Mucosa of descending colon (tissue), 3 donors: ENCODE measurements around the gene FAM217A. TPM values are rescaled to one million over a fixed set of nuclear protein-coding genes. Genes with fewer than 3 reads are reported as not detected.

ENCODE experiments used
- ATAC-seq: fragments of 200-7000 bp; cut with Tn5 transposase; one replicate; pipeline ENCODE4 v1.9.1; 2020; ENCODE audit warnings: mild to moderate bottlenecking, moderate library complexity
- DNase-seq, 3 donors: peaks; one replicate each; pipeline ENCODE4 v3.0.0-alpha.2; 2020
- H3K36me3 ChIP-seq: fragments of 200-600 bp; one replicate; pipeline ENCODE4 v1.8.0; 2021; ENCODE audit warnings: low read depth, mild to moderate bottlenecking
- H3K4me1 ChIP-seq: fragments of 200-600 bp; one replicate; pipeline ENCODE4 v1.8.0; 2021; ENCODE audit warnings: low read depth, mild to moderate bottlenecking
- H3K4me3 ChIP-seq: fragments of 200-600 bp; one replicate; pipeline ENCODE4 v1.8.0; 2021; ENCODE audit warnings: mild to moderate bottlenecking
- H3K9me3 ChIP-seq: fragments of 200-600 bp; one replicate; pipeline ENCODE4 v1.8.0; 2021; ENCODE audit warnings: mild to moderate bottlenecking
- intact Hi-C, 2 donors: fragments of 100-400 bp; cut with DNase I in 1 of 2; cut with micrococcal nuclease in 1 of 2; formaldehyde crosslinking; loops; one replicate each; pipeline versions ENCODE4 v1.11.0 to v1.11.1; 2022; cut with DNase I, micrococcal nuclease
- total RNA-seq, 3 donors: library from RNA; stranded (reverse); fragmentation: NEBNext Ultra II Directional in 2 of 3; extraction: Animal tissue kit (Norgen Biotek cat#: 25700) in 2 of 3; gene quantifications; one replicate each; pipeline versions ENCODE4 v1.2.1 to v1.2.4, GENCODE V29; 2021 to 2023
- TF ChIP-seq, protein P1 (sequence below): fragments of 200-600 bp; IDR thresholded peaks from one replicate; pipeline ENCODE4 v1.8.0; 2022; ENCODE audit warnings: antibody characterized with exemption, mild to moderate bottlenecking
- donor health status: DM: no; HTN: no; CAD: no; lungs with moderate emphysema.
- donor health status: DM: no; HTN: no; CAD: no.
- donor health status: DM: no; HTN: yes; CAD: no.

FAM217A gene
- total RNA-seq, 3 donors from 2014 or later: not detected

DNA sequence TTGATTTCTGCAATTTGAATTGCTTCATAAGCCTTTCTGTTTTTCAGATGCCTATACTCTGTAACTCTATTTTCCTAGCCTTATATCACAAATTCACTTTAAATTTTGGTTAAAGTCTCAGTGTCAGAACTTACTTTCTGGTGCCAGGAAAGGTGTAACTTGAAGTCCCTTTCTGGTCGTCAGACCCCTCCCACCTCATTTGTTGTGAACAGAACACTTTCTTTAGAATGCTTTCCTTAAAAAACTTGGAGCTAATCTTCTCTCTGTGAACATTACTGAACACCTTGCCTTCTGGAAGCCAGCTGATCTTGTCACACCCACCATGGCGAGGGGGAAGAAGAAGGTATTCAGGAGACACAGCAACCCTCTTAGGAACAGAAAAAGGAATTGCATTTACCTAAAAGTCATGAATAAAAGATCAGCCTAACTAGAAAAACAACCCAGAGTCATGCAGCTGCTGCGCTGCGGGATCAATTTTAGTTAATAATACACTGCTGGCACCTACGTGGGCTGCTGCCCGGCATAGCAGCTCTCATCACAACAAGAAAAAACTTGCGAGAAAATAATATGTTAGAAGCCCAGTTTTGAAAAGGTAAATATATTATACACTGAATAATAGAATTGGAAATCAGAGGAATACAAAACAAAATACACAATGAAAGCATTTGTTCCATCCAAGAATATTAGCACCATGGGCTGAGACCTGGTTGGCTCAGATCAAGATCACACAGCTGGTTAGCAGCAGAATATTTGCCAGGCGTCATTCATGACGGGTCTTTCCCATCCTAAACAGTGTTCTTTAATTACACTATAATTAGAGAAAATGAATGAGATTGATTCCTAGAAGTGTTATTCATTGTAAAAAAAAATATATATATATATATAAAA lies 5.8 kb upstream of the FAM217A start:
- Histone ChIP-seq H3K4me3 (no peak overlapping the region), H3K9me3 (no peaks in the 10 kb centered on the region), H3K4me1 (peaks cover 7% of the 10 kb centered on the region), H3K36me3 (no peaks in the 10 kb centered on the region)
- DNase-seq: no peak
- TF ChIP-seq, protein P1, sequence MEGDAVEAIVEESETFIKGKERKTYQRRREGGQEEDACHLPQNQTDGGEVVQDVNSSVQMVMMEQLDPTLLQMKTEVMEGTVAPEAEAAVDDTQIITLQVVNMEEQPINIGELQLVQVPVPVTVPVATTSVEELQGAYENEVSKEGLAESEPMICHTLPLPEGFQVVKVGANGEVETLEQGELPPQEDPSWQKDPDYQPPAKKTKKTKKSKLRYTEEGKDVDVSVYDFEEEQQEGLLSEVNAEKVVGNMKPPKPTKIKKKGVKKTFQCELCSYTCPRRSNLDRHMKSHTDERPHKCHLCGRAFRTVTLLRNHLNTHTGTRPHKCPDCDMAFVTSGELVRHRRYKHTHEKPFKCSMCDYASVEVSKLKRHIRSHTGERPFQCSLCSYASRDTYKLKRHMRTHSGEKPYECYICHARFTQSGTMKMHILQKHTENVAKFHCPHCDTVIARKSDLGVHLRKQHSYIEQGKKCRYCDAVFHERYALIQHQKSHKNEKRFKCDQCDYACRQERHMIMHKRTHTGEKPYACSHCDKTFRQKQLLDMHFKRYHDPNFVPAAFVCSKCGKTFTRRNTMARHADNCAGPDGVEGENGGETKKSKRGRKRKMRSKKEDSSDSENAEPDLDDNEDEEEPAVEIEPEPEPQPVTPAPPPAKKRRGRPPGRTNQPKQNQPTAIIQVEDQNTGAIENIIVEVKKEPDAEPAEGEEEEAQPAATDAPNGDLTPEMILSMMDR: no peak
- intact Hi-C loops: no loop called here
- no peak for ATAC-seq

DNA sequence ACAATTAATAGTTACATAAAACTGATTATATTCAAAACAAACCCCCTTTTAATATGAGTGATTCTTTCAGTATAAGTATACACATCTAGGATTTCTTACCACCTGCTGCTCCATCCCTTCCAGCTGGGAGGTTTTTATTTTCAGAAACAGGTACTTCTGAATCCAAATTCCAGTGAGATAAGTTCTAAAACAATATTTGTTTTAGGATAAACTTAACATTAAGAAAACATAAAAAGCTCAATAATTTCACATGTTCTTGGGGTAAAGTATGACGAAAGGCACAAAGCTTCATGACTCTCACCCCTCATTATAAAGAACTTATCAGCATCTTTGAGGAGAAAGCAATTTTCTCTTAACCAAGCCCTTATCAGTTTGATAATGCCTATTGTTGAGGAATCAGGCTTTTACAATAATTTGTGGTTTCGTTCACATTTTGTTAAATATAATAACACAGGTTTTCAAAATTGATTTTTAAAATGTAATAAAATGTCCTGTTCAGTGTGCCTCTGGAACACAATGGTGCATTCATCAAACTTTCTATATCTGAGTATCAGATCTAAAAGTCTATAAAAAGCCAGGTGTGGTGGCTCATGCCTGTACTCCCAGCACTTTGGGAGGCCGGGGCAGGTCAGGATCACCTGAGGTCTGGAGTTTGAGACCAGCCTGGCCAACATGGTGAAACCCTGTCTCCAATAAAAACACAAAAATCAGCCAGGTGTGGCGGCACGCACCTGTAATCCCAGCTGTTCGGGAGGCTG lies 4.3 kb downstream of the FAM217A start:
- DNase-seq: peak in 2 of 3 donors; percentile 40 to 55
- Histone ChIP-seq H3K36me3 (no peaks in the 10 kb centered on the region), H3K9me3 (no peaks in the 10 kb centered on the region), H3K4me3 (no peak overlapping the region), H3K4me1 (no peaks in the 10 kb centered on the region)
- TF ChIP-seq, protein P1: no peak
- intact Hi-C loops: no loop called here
- peak; percentile 71 for ATAC-seq

DNA sequence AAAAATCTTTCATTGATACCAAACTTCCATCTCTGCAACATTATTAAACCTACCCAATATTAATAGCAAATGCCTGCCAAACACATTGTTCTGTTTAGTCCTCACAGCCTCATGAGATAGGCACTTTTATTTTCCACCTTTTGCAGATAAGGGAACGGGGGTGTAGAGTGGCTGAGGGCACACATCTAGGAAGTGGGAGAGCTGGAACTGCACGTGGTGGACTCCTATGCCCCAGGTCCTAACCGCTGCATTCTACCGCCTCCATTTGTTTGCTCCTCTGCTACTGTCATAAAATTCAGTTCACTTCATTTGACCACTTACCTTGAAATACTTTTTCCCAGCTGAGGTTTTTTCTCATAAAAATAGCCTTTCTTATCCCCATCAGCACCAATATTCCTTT lies 7.6 kb downstream of the FAM217A start:
- H3K9me3 ChIP-seq: no peaks in the 10 kb centered on the region
- H3K4me1 ChIP-seq: no peaks in the 10 kb centered on the region
- DNase-seq (no peak), ATAC-seq (peak; percentile 16)
- intact Hi-C loops: no loop called here
- TF ChIP-seq, protein P1: no peak
- H3K4me3 ChIP-seq: no peak overlapping the region
- H3K36me3 ChIP-seq: no peaks in the 10 kb centered on the region

DNA sequence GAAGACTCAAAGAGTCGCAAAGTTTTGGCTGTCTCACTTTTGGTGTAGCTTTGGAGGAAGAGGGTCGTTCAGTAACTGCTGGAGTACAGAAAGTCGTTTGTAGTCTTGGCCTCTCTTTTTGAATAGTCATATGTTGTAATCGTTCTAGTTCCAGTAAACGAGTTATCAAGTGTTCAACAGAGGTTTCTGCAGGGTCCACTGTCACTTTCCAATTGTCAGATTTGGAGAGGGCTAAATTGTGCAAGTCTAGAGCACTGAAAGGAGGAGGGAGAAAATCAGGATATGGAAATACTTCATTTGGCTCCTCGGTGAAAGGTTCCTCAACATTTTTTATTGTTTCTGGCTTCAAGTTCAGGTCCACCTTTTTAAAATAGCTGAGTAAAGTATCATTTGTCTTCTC lies 9.7 kb downstream of the FAM217A start:
- no peak for DNase-seq
- intact Hi-C loops: no loop called here
- Histone ChIP-seq H3K9me3 (no peaks in the 10 kb centered on the region), H3K4me1 (no peaks in the 10 kb centered on the region), H3K4me3 (no peak overlapping the region), H3K36me3 (no peaks in the 10 kb centered on the region)
- TF ChIP-seq, protein P1: no peak
- no peak for ATAC-seq

DNA sequence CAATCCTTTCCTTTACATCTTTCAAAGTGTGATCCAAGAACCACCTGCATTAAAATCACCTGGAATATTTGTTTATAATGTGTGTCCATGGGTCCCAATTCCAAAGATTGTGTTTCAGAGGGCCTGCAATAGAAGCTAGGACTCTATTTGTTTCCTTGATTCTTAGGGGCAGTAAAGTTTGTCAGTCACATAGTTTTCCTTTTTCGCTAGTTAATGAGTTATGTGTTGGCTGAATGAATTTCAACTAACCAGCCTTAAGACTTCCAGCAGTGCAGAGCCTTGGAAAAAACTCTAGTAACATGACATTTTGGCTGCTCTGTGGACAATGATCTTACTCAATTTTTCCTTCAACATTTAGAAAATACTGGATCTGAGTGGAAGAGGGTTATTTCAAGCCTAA lies 11.3 kb downstream of the FAM217A start:
- DNase-seq: no peak
- peak; percentile 86 for ATAC-seq
- no peak overlapping the region for H3K4me3 ChIP-seq
- H3K36me3 ChIP-seq: no peaks in the 10 kb centered on the region
- no peaks in the 10 kb centered on the region for H3K9me3 ChIP-seq
- no peaks in the 10 kb centered on the region for H3K4me1 ChIP-seq
- intact Hi-C loops: no loop called here
- TF ChIP-seq, protein P1: no peak
